H1 (cell line): ENCODE results near the gene CDH1.

ENCODE experiments used
- CTCF ChIP-seq, 3 experiments: IDR thresholded peaks; 1 replicate in 2 of 3; 2 replicates in 1 of 3; pipeline versions ENCODE4 v1.5.1 to v1.6.1; 2011; ENCODE audit warnings: low read length in 3 of 3, mild to moderate bottlenecking in 3 of 3, inconsistent platforms in 2 of 3, low read depth in 1 of 3, moderate library complexity in 1 of 3; ENCODE audit not compliant: insufficient read depth in 1 of 3; ENCODE audit errors: control extremely low read depth in 1 of 3
- HDAC6 ChIP-seq: IDR thresholded peaks from one replicate; pipeline ENCODE4 v1.7.1; 2012; ENCODE audit warnings: low read depth, mild to moderate bottlenecking, inconsistent platforms, low read length, moderate library complexity
- POLR2AphosphoS5 ChIP-seq: IDR thresholded peaks from 2 replicates; pipeline ENCODE4 v1.6.1; 2011; ENCODE audit warnings: low read depth, low read length
- RAD21 ChIP-seq, 2 experiments: IDR thresholded peaks in 1 of 2; conservative IDR thresholded peaks in 1 of 2; 2 replicates each; pipeline ENCODE4 v1.6.1; 2011; ENCODE audit warnings: low read depth in 2 of 2, low read length in 2 of 2, improper control_type of control experiment in 1 of 2, inconsistent platforms in 1 of 2, mild to moderate bottlenecking in 1 of 2, moderate library complexity in 1 of 2
- SRF ChIP-seq: IDR thresholded peaks from 2 replicates; pipeline ENCODE4 v1.6.1; 2011; ENCODE audit warnings: mild to moderate bottlenecking, low read depth, low read length, moderate library complexity

- no peak for TF ChIP-seq CTCF (IDR thresholded peaks at IDR 0.05; ENCODE audit: control extremely low read depth in 1 of 3, insufficient read depth in 1 of 3, low read depth in 1 of 3, low read length in 3 of 3)
- no peak for TF ChIP-seq POLR2AphosphoS5
- TF ChIP-seq RAD21 (IDR thresholded peaks at IDR 0.05 in 1 of 2, conservative IDR thresholded peaks at IDR 0.05 in 1 of 2; ENCODE audit: low read depth in 2 of 2, low read length in 2 of 2) = no peak
- no peak for TF ChIP-seq SRF
- no peak for TF ChIP-seq HDAC6
Observed at GRCh38 chr16:68751160-68751559, 14.1 kb downstream of the CDH1 start.
